A549 (cell line): Measurements from ENCODE around the gene PCDH18. TPM values are rescaled to one million over a fixed set of nuclear protein-coding genes. Genes with fewer than 3 reads are reported as not detected.
"Not testable (repeated sequence)": the region's sequence is repeated elsewhere in the genome, so short reads cannot be mapped to it uniquely, and the experiment has no call there.

Source experiments
- ATAC-seq, 2 experiments: fragments of 200-7000 bp in 1 of 2; fragments of >200 bp in 1 of 2; cut with Nextera tagmentation in 1 of 2; cut with Tn5 transposase in 1 of 2; 3 replicates each; pipeline versions ENCODE4 v1.8.0 to v1.9.1; 2018 to 2020; ENCODE audit warnings: mild to moderate bottlenecking in 1 of 2, moderate library complexity in 1 of 2
- CTCF ChIA-PET: fragments of 300-600 bp; sonication (Branson Sonifier 250); formaldehyde crosslinking; extraction: SDS; loops from one replicate; lab custom pipeline; 2021; ENCODE audit warnings: antibody characterized with exemption, inconsistent platforms; lab: Yijun Ruan, JAX
- POLR2A ChIA-PET: fragments of 350-600 bp; formaldehyde crosslinking; extraction: SDS; loops from one replicate; lab custom pipeline; 2021; ENCODE audit warnings: antibody characterized with exemption, inconsistent platforms; lab: Yijun Ruan, JAX
- DNase-seq, 2 experiments: peaks; one replicate each; pipeline versions ENCODE4 v3.0.0 to v3.0.0-alpha.2; 2011 to 2016; ENCODE audit warnings: low read depth in 1 of 2, low spot score in 1 of 2
- FAIRE-seq: peaks from 2 replicates; lab custom pipeline; 2011; peaks lifted over from hg19 to GRCh38; lab: Jason Lieb, UNC
- H3K27ac ChIP-seq, 2 experiments: fragments of >200 bp; sonication (Bioruptor Twin); formaldehyde crosslinking; 3 replicates each; pipeline ENCODE4 v1.5.1; 2016 to 2017
- H3K4me1 ChIP-seq: fragments of >200 bp; sonication (Bioruptor Twin); formaldehyde crosslinking; 3 replicates; pipeline ENCODE4 v1.6.1; 2016
- H3K4me2 ChIP-seq: fragments of >200 bp; sonication (Bioruptor Twin); formaldehyde crosslinking; 3 replicates; pipeline ENCODE4 v1.6.1; 2016
- H3K4me3 ChIP-seq: fragments of >200 bp; sonication (Bioruptor Twin); formaldehyde crosslinking; 3 replicates; pipeline ENCODE4 v1.5.1; 2016
- H3K9me3 ChIP-seq: fragments of >200 bp; sonication (Bioruptor Twin); formaldehyde crosslinking; 3 replicates; pipeline ENCODE4 v1.6.1; 2016
- CBX2 ChIP-seq: fragments of 200-600 bp; sonication (generic); IDR thresholded peaks from 2 replicates; pipeline ENCODE4 v1.6.1; 2016; ENCODE audit warnings: low read depth, mild to moderate bottlenecking, borderline replicate concordance
- FOXS1 ChIP-seq: fragments of 250-450 bp; sonication (Bioruptor Pico); IDR thresholded peaks from 2 replicates; pipeline ENCODE4 v1.5.0; 2020; ENCODE audit warnings: mild to moderate bottlenecking, moderate library complexity
- HOXA7 ChIP-seq: fragments of 250-450 bp; sonication (Bioruptor Pico); IDR thresholded peaks from 2 replicates; pipeline ENCODE4 v1.5.0; 2020; ENCODE audit warnings: mild to moderate bottlenecking, moderate library complexity
- HOXB13 ChIP-seq: fragments of 250-450 bp; sonication (Bioruptor Pico); IDR thresholded peaks from 2 replicates; pipeline ENCODE4 v1.5.0; 2020; ENCODE audit warnings: low read depth, mild to moderate bottlenecking, moderate library complexity
- KDM1A ChIP-seq: fragments of 200-600 bp; sonication (generic); IDR thresholded peaks from 2 replicates; pipeline ENCODE4 v1.6.1; 2016; ENCODE audit warnings: low read depth, mild to moderate bottlenecking
- MAX ChIP-seq: IDR thresholded peaks from 2 replicates; pipeline ENCODE4 v1.6.1; 2012
- NFE2L2 ChIP-seq: fragments of 150-350 bp; conservative IDR thresholded peaks from 2 replicates; pipeline ENCODE4 v1.6.1; 2014; ENCODE audit warnings: low read length
- POLR2A ChIP-seq: IDR thresholded peaks from 2 replicates; pipeline ENCODE4 v1.6.1; 2012; ENCODE audit warnings: mild to moderate bottlenecking, low read length
- RAD21 ChIP-seq, 2 experiments: fragments of >200 bp in 1 of 2; sonication (Bioruptor Twin) in 1 of 2; formaldehyde crosslinking in 1 of 2; IDR thresholded peaks in 1 of 2; conservative IDR thresholded peaks in 1 of 2; 2 replicates in 1 of 2; 3 replicates in 1 of 2; pipeline ENCODE4 v1.6.1; 2012 to 2018; ENCODE audit warnings: inconsistent platforms in 1 of 2
- RNF2 ChIP-seq: fragments of 200-600 bp; sonication (generic); IDR thresholded peaks from 2 replicates; pipeline ENCODE4 v1.6.1; 2016; ENCODE audit warnings: low read depth, mild to moderate bottlenecking, antibody characterized with exemption, moderate library complexity, borderline replicate concordance
- WGBS: methylation state at CpG from one replicate; pipeline ENCODE4 v1.1.6; 2017; ENCODE audit errors: missing lambda C conversion rate; 5-methylcytosine and 5-hydroxymethylcytosine counted together
- polyA plus RNA-seq, 4 experiments: library from polyadenylated mRNA; depleted of rRNA in 3 of 4; stranded (reverse); fragments of >200 nt; fragmentation: RNase III in 1 of 4; extraction: RNeasy Plus Mini Kit Qiagen cat#74134 plus additional on column Dnase treatment in 1 of 4; gene quantifications; 2 replicates in 3 of 4; 3 replicates in 1 of 4; pipeline ENCODE4 v1.2.3, GENCODE V29; 2011 to 2017

Gene PCDH18
- polyA plus RNA-seq, 2 of the 4 experiments (the other 2 are of a cell fraction) = 0.04 TPM; not detected in 1

- CTCF ChIA-PET = no interaction called here
- no peak overlapping the region for H3K4me3 ChIP-seq
- no peak for TF ChIP-seq HOXB13 (CRISPR knock-in tag)
Observed at GRCh38 chr4:137495578-137495977, 36.7 kb downstream of the PCDH18 start.

GRCh38 chr4:137483313-137483959, 48.9 kb downstream of the PCDH18 start:
- ATAC-seq, DNase-seq, H3K27ac ChIP-seq, POLR2A ChIA-PET, H3K9me3 ChIP-seq, H3K4me3 ChIP-seq, FAIRE-seq, H3K4me1 ChIP-seq, CTCF ChIA-PET, H3K4me2 ChIP-seq: not testable (repeated sequence)
- WGBS = 55% methylated on average over 11 of the region's 11 CpGs

More at GRCh38 chr4:137495578-137495977, 36.7 kb downstream of the PCDH18 start:
- Histone ChIP-seq H3K9me3 (no peaks in the 10 kb centered on the region), H3K27ac (no peak overlapping the region), H3K4me2 (no peak overlapping the region), H3K4me1 (no peaks in the 10 kb centered on the region)
- ATAC-seq (no peak), FAIRE-seq (no peak), DNase-seq (no peak)
- POLR2A ChIA-PET = no interaction called here
- 47% methylated on average over 2 of the region's 2 CpGs for WGBS

GRCh38 chr4:137479657-137480056, 52.6 kb downstream of the PCDH18 start:
- H3K9me3 ChIP-seq, CTCF ChIA-PET, H3K4me2 ChIP-seq, ATAC-seq, FAIRE-seq, POLR2A ChIA-PET, H3K4me1 ChIP-seq, DNase-seq, H3K4me3 ChIP-seq, H3K27ac ChIP-seq: not testable (repeated sequence)
- WGBS = 56% methylated on average over 3 of the region's 5 CpGs

GRCh38 chr4:137476345-137476744, 55.9 kb downstream of the PCDH18 start:
- no peak for ATAC-seq
- TF ChIP-seq NFE2L2 (no peak), RNF2 (no peak), FOXS1 (CRISPR knock-in tag) (no peak)
- TF ChIP-seq, all 56 proteins: peak for 0
- Histone ChIP-seq H3K4me3 (no peak overlapping the region), H3K27ac (no peak overlapping the region), H3K4me2 (no peak overlapping the region), H3K4me1 (no peaks in the 10 kb centered on the region), H3K9me3 (no peaks in the 10 kb centered on the region)
- POLR2A ChIA-PET = no interaction called here
- CTCF ChIA-PET = no interaction called here
- 41% methylated on average over 4 of the region's 4 CpGs for WGBS
- DNase-seq (no peak), FAIRE-seq (no peak)

- H3K4me3 ChIP-seq = no peak overlapping the region
- DNase-seq = no peak
- WGBS = 0% methylated on average over 1 of the region's 1 CpG
- no peak for ATAC-seq
- no peak overlapping the region for H3K27ac ChIP-seq
- no peak for FAIRE-seq
- no peak overlapping the region for H3K4me2 ChIP-seq
- no peaks in the 10 kb centered on the region for H3K9me3 ChIP-seq
- H3K4me1 ChIP-seq = no peaks in the 10 kb centered on the region
- POLR2A ChIA-PET = no interaction called here
- CTCF ChIA-PET = no interaction called here
- TF ChIP-seq RAD21 (conservative IDR thresholded peaks at IDR 0.05 in 1 of 2, IDR thresholded peaks at IDR 0.05 in 1 of 2) (no peak), CBX2 (no peak)
Observed at GRCh38 chr4:137474711-137475301, 57.5 kb downstream of the PCDH18 start.

- ATAC-seq = no peak
- no peak overlapping the region for H3K27ac ChIP-seq
- FAIRE-seq = no peak
- CTCF ChIA-PET = no interaction called here
- 12% methylated on average over 2 of the region's 2 CpGs for WGBS
- TF ChIP-seq HOXA7 = no peak
- no peak for TF ChIP-seq KDM1A
- TF ChIP-seq MAX = no peak
- TF ChIP-seq POLR2A = no peak
- DNase-seq = no peak
- POLR2A ChIA-PET = no interaction called here
- H3K4me1 ChIP-seq = no peaks in the 10 kb centered on the region
- no peak overlapping the region for H3K4me3 ChIP-seq
- no peak overlapping the region for H3K4me2 ChIP-seq
- H3K9me3 ChIP-seq = no peaks in the 10 kb centered on the region
Observed at GRCh38 chr4:137471895-137472294, 60.4 kb downstream of the PCDH18 start.
